ENCODE measurements around the gene PALLD. TPM values are rescaled to one million over a fixed set of nuclear protein-coding genes. Genes with fewer than 3 reads are reported as not detected.

The PALLD gene
- total RNA-seq, 4 donors from 2014 or later = 93.3 to 214 (median 174) TPM

DNA sequence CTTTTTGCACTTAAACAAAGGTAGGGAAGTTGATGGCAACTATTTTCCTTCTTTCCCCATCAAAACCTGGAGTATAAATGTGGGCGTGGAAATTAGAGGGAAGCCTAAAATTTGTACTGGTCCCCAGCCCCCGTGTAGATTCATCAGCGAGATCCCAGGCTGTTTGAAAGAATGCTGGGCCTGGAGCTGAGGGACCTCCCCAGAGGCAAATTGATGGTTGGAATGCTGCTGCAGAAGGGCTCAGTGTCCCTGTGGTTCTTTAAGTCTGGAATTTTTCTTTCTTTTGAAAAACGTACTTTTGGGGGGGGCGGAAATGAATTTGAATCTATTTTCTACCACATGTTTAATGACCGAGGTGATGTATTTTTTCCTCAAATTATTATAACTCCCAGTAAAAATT is 316.0 kb downstream of the PALLD start:
- 61 to 66% methylated on average over 6 of the region's 6 CpGs for WGBS, 2 donors
- H3K4me3 ChIP-seq = no peak overlapping the region

DNA sequence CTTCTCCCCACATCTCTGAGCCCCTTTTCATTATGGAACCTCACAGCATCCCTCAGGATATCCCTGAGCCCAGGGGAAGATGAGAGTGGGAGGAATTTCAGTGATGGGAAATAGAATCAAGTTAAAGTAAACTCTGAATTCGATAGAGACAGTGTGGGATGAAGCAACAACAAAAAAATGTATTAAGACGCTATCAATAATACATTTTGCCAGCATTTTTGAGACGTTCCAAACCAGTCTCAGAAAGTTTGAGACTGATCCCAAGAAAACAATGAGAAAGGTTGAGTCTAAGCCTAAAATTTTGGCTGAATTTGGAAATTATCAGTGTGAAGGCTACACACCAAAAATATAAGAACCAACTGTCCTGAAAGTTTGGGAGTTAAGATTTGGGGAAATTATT is 317.0 kb downstream of the PALLD start:
- Histone ChIP-seq H3K9me3 (no peaks in the 10 kb centered on the region), H3K27me3 (no peaks in the 10 kb centered on the region), H3K27ac (peak overlapping the region in 2 of 4 donors; percentile 15 to 60), H3K36me3 (no peaks in the 10 kb centered on the region), H3K4me1 (peaks cover 0 to 63% (median 7%) of the 10 kb centered on the region in 4 donors), H3K4me3 (no peak overlapping the region)
- no peak for TF ChIP-seq EP300 (IDR thresholded peaks at IDR 0.05)
- TF ChIP-seq POLR2A (IDR thresholded peaks at IDR 0.05) = no peak
- TF ChIP-seq CTCF (IDR thresholded peaks at IDR 0.05) = no peak
- 24 to 29% methylated on average over 3 of the region's 3 CpGs for WGBS, 2 donors
- no peak for DNase-seq (ENCODE audit: low spot score in 2 of 2)

More for the DNA sequence above, 316.0 kb downstream of the PALLD start:
- DNase-seq (ENCODE audit: low spot score in 2 of 2) = no peak
- Histone ChIP-seq H3K9me3 (no peaks in the 10 kb centered on the region), H3K36me3 (no peaks in the 10 kb centered on the region), H3K27me3 (no peaks in the 10 kb centered on the region), H3K27ac (peak overlapping the region in 3 of 4 donors; percentile 15 to 60 (median 32)), H3K4me1 (peaks cover 0 to 57% (median 7%) of the 10 kb centered on the region in 4 donors)
- TF ChIP-seq POLR2A (IDR thresholded peaks at IDR 0.05) (no peak), EP300 (IDR thresholded peaks at IDR 0.05) (no peak), CTCF (IDR thresholded peaks at IDR 0.05) (no peak)

DNA sequence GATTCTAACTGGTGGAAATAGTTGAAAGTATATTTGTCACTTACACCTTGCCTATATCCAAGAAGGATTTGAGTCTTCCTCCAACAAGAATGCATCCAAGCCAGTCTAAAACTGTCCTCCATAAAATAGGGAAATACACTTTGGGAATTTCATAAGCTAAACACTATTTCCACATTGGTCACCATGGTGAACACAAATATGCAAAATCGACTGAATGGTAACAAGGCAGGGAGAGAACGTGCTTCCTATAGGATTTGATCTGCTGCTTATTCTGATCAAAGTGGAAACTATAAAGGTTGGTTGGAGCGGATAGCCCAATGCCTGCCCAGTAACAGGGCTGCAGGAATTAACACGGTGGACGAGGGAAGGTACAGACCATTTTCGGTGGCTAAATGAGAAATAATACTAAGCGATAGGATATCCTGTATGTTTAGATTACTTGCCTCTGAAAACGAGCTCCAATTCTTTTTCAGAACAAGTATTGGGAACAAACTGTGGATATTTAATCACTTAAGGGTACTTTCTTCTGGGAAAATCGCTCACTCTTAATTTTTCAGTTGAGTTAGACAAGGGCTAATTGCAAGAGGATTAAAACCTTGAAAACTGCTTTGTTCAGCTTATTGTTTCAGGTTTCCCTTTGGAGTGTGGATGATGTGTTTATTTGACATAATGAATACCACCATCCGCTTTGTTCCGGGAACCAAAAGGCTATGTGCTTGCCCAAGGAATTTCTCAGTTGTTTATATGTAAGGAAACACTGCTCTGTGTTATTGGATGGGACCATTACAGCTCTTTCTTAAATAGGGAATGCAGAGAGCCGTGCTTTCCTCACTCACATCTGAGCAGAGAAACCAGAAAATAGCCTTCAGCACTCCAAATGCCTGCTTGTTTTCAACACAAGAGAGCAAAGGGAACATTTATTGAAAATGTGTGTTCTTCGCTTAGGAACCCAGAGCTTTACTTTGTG is 318.8 kb downstream of the PALLD start:
- WGBS, 2 donors = 54 to 55% methylated on average over 13 of the region's 13 CpGs
- Histone ChIP-seq H3K36me3 (no peaks in the 10 kb centered on the region), H3K4me3 (peak overlapping the region in 1 of 4 donors; percentile 30), H3K4me1 (peaks cover 0 to 63% (median 7%) of the 10 kb centered on the region in 4 donors), H3K27me3 (no peaks in the 10 kb centered on the region), H3K27ac (peak overlapping the region in 3 of 4 donors; percentile 21 to 86 (median 78)), H3K9me3 (no peaks in the 10 kb centered on the region)
- TF ChIP-seq POLR2A (IDR thresholded peaks at IDR 0.05) (no peak), EP300 (IDR thresholded peaks at IDR 0.05) (no peak), CTCF (IDR thresholded peaks at IDR 0.05) (no peak)
- no peak for DNase-seq (ENCODE audit: low spot score in 2 of 2)

DNA sequence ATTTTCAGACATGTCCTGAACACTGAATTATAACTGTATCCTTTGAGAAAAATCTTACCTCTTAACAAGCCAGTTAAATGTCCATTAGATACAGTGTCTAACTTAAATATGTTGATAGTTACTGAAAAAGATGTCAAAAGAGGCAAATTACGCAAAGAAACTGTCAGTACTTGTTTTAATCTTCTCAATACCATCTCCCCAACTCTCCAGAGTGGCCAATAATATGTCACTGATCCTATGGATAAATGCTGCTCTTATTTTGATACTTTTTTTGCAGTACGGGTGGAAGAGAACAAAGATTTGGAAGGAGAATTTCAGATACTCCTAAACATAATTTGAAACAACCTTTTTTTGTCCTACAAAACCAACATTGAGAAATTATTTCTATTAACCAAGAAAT is 320.5 kb downstream of the PALLD start:
- H3K27ac ChIP-seq = peak overlapping the region in 3 of 4 donors; percentile 17 to 86 (median 78)
- no peaks in the 10 kb centered on the region for H3K27me3 ChIP-seq
- 44 to 45% methylated on average over 2 of the region's 2 CpGs for WGBS, 2 donors
- peak overlapping the region in 3 of 4 donors; percentile 10 to 30 (median 11) for H3K4me3 ChIP-seq
- no peaks in the 10 kb centered on the region for H3K36me3 ChIP-seq
- H3K4me1 ChIP-seq = peaks cover 0 to 56% (median 7%) of the 10 kb centered on the region in 4 donors
- no peaks in the 10 kb centered on the region for H3K9me3 ChIP-seq
- no peak for DNase-seq (ENCODE audit: low spot score in 2 of 2)
- TF ChIP-seq CTCF (IDR thresholded peaks at IDR 0.05) = no peak
- no peak for TF ChIP-seq POLR2A (IDR thresholded peaks at IDR 0.05)
- TF ChIP-seq EP300 (IDR thresholded peaks at IDR 0.05) = no peak

GRCh38 chr4:168822481-168822880 is 325.6 kb downstream of the PALLD start:
- WGBS, 2 donors = 67 to 74% methylated on average over 5 of the region's 5 CpGs
- DNase-seq (ENCODE audit: low spot score in 2 of 2) = no peak
- no peak overlapping the region for H3K27ac ChIP-seq

More at GRCh38 chr4:168822481-168822880, 325.6 kb downstream of the PALLD start:
- TF ChIP-seq POLR2A (IDR thresholded peaks at IDR 0.05) (no peak), EP300 (IDR thresholded peaks at IDR 0.05) (no peak), CTCF (IDR thresholded peaks at IDR 0.05) (no peak)
- Histone ChIP-seq H3K4me1 (peaks cover 0 to 9% (median under 1%) of the 10 kb centered on the region in 4 donors), H3K27me3 (no peaks in the 10 kb centered on the region), H3K4me3 (no peak overlapping the region), H3K36me3 (no peaks in the 10 kb centered on the region), H3K9me3 (no peaks in the 10 kb centered on the region)
